Panc1 (cell line): Measurements from ENCODE around the gene CALU. TPM values are rescaled to one million over a fixed set of nuclear protein-coding genes. Genes with fewer than 3 reads are reported as not detected.

Source experiments
- ATAC-seq: fragments of 200-7000 bp; cut with Tn5 transposase; 2 replicates; pipeline ENCODE4 v1.9.1; 2020; ENCODE audit warnings: mild to moderate bottlenecking, moderate library complexity
- BruUV-seq: library from RNA; stranded (reverse); fragments of 400-500 nt; replicated peaks from 2 replicates; lab custom pipeline; 2021; lab: Mats Ljungman, UMichigan
- CTCF ChIA-PET: fragments of 300-600 bp; sonication (Branson Sonifier 250); formaldehyde crosslinking; loops from one replicate; lab custom pipeline; 2022; ENCODE audit warnings: antibody characterized with exemption; lab: Charles Lee
- POLR2A ChIA-PET: fragments of 300-600 bp; sonication (Branson Sonifier 250); formaldehyde crosslinking; loops from one replicate; lab custom pipeline; 2022; ENCODE audit warnings: antibody characterized with exemption; lab: Charles Lee
- DNase-seq: peaks from one replicate; pipeline ENCODE4 v3.0.0-alpha.2; 2010; ENCODE audit warnings: low read depth, low spot score
- H3K27ac ChIP-seq: 2 replicates; pipeline ENCODE4 v1.5.1; 2011; ENCODE audit warnings: mild to moderate bottlenecking, low read length, inconsistent platforms
- H3K27me3 ChIP-seq: fragments of 200-500 bp; sonication (Bioruptor generic); 2 replicates; pipeline ENCODE4 v1.6.0; 2014; ENCODE audit warnings: low read length, inconsistent platforms; ENCODE audit not compliant: control insufficient read depth, insufficient read depth
- H3K36me3 ChIP-seq: fragments of 200-500 bp; sonication (Bioruptor generic); 2 replicates; pipeline ENCODE4 v1.5.1; 2014; ENCODE audit warnings: inconsistent platforms, mild to moderate bottlenecking, low read length, moderate library complexity; ENCODE audit not compliant: control insufficient read depth, insufficient read depth
- H3K4me1 ChIP-seq: 2 replicates; pipeline ENCODE4 v1.5.1; 2011; ENCODE audit warnings: inconsistent platforms, mild to moderate bottlenecking, low read length, moderate library complexity; ENCODE audit not compliant: control insufficient read depth, insufficient read depth
- H3K4me3 ChIP-seq, 2 experiments: 2 replicates each; pipeline ENCODE4 v1.5.1; 2011 to 2012; ENCODE audit warnings: low read depth in 2 of 2, low read length in 2 of 2, mild to moderate bottlenecking in 2 of 2, inconsistent platforms in 1 of 2, moderate library complexity in 1 of 2
- H3K9me3 ChIP-seq: fragments of 200-500 bp; sonication (Bioruptor generic); 2 replicates; pipeline ENCODE4 v1.5.1; 2014; ENCODE audit warnings: low read depth, mild to moderate bottlenecking, inconsistent platforms, low read length, moderate library complexity; ENCODE audit not compliant: control insufficient read depth, insufficient read depth
- POLR2AphosphoS5 ChIP-seq: IDR thresholded peaks from 2 replicates; pipeline ENCODE4 v1.6.1; 2012; ENCODE audit warnings: mild to moderate bottlenecking, low read depth, low read length, moderate library complexity
- SIN3A ChIP-seq: IDR thresholded peaks from 2 replicates; pipeline ENCODE4 v1.6.1; 2012; ENCODE audit warnings: low read depth, mild to moderate bottlenecking, low read length, moderate library complexity, borderline replicate concordance; ENCODE audit not compliant: insufficient read depth
- TCF7L2 ChIP-seq: IDR thresholded peaks from 2 replicates; pipeline ENCODE4 v1.6.1; 2011; ENCODE audit warnings: mild to moderate bottlenecking, low read depth, low read length, inconsistent platforms
- in situ Hi-C: cut with HindIII; loops from 2 replicates; pipeline ENCODE4 v1.10.0; 2016; ENCODE audit warnings: low sequenced_read_pairs, low pct_unique_long_range_greater_than_20kb
- intact Hi-C: fragments of 100-400 bp; cut with micrococcal nuclease; formaldehyde crosslinking; loops from one replicate; pipeline ENCODE4 v1.10.0; 2022; ENCODE audit not compliant: unreplicated experiment
- total RNA-seq: library from RNA; stranded (reverse); gene quantifications from one replicate; pipeline ENCODE4 v1.2.1, GENCODE V29; 2021; ENCODE audit not compliant: unreplicated experiment
- TF ChIP-seq, protein P1 (sequence below): fragments of 450-650 bp; IDR thresholded peaks from 2 replicates; pipeline ENCODE4 v1.5.1; 2017; ENCODE audit warnings: mild to moderate bottlenecking
- TF ChIP-seq, protein P2 (sequence below), 2 experiments: IDR thresholded peaks; 2 replicates each; pipeline ENCODE4 v1.6.1; 2011 to 2012; ENCODE audit warnings: low read depth in 2 of 2, control low read depth in 1 of 2, low read length in 1 of 2, mild to moderate bottlenecking in 1 of 2, moderate library complexity in 1 of 2; ENCODE audit not compliant: insufficient read depth in 1 of 2

The CALU gene
- total RNA-seq, 1 experiment from 2014 or later: 210 TPM

DNA sequence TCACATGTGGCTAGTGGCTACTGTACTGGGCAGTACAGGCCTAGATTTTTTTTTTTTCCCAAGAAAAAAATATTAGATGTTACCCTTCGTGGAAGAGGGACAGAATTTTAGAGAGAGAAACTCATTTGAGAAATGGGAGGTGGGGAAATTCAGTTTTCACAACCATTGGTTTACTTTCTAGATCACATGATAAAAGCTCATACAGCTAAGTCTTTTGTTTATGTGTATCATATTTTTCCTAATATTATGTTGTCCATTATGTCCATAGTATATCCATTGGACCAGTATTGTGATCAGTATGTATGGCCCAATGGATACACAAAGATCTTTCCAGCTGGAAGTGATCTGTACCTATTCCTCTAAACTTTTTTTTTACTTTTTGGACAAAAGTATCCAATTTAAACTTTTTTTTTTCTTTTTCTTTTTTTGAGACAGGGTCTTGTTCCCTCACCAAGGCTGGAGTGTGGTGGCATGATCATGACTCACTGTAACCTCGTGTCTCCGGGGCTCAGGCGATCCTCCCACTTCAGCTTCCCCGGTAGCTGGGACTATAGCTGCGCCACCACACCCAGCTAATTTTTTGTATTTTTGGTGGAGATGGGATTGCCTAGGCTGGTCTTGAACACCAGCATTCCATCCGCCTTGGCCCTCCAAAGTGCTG, 4.1 kb downstream of the CALU start:
- TF ChIP-seq, protein P1, sequence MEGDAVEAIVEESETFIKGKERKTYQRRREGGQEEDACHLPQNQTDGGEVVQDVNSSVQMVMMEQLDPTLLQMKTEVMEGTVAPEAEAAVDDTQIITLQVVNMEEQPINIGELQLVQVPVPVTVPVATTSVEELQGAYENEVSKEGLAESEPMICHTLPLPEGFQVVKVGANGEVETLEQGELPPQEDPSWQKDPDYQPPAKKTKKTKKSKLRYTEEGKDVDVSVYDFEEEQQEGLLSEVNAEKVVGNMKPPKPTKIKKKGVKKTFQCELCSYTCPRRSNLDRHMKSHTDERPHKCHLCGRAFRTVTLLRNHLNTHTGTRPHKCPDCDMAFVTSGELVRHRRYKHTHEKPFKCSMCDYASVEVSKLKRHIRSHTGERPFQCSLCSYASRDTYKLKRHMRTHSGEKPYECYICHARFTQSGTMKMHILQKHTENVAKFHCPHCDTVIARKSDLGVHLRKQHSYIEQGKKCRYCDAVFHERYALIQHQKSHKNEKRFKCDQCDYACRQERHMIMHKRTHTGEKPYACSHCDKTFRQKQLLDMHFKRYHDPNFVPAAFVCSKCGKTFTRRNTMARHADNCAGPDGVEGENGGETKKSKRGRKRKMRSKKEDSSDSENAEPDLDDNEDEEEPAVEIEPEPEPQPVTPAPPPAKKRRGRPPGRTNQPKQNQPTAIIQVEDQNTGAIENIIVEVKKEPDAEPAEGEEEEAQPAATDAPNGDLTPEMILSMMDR: no peak
- TF ChIP-seq POLR2AphosphoS5: no peak
- H3K4me3 ChIP-seq: no peak overlapping the region
- no peak for DNase-seq
- H3K9me3 ChIP-seq: no peaks in the 10 kb centered on the region
- in situ Hi-C loops: no loop called here
- no peak for ATAC-seq
- no peak overlapping the region for H3K27ac ChIP-seq
- intact Hi-C loops: no loop called here
- H3K4me1 ChIP-seq: peaks cover 25% of the 10 kb centered on the region
- peaks cover 7% of the 10 kb centered on the region for H3K36me3 ChIP-seq
- ChIA-PET POLR2A (interaction anchor here (0.5 kb wide), 1 partner anchor 8 kb away, joined by 7 read pairs; no protein-coding TSS in a partner anchor), CTCF (interaction anchor here (0.6 kb wide), 1 partner anchor 416 kb away, joined by 3 read pairs; no protein-coding TSS in a partner anchor)
- BruUV-seq: no TSS peak
- H3K27me3 ChIP-seq: no peaks in the 10 kb centered on the region

DNA sequence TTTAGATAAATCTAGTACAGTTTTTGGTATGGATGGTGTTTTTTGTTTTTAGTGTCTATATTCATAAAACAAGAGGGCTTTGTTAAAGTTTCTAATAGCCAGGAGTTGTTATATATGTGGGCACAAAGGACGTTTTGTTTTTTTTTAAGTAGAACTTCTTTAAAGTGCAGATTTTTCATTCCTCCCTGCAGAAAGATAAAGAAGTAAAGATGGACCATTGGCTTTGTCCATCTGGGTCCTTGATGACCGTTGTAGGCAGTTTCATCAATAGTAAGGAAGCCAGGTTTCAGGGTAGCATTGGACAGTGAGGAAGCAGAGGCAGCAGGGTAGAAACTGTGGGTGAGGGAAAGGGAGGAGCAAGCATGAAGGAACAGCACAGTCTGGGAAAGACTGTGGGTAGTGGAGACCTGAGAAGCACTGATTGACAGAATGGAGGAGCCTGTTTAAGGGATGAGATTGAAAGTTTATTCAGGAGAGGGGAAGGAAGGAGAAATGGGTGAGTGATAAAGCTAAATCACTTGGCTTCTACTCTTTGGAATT, 5.3 kb downstream of the CALU start:
- intact Hi-C loops: no loop called here
- no TSS peak for BruUV-seq
- CTCF ChIA-PET: no interaction called here
- H3K4me3 ChIP-seq: no peak overlapping the region
- POLR2A ChIA-PET: no interaction called here
- H3K4me1 ChIP-seq: peaks cover 22% of the 10 kb centered on the region
- H3K27ac ChIP-seq: no peak overlapping the region
- no peaks in the 10 kb centered on the region for H3K9me3 ChIP-seq
- peaks cover 19% of the 10 kb centered on the region for H3K36me3 ChIP-seq
- ATAC-seq (no peak), DNase-seq (no peak)
- in situ Hi-C loops: no loop called here
- TF ChIP-seq SIN3A (no peak), POLR2AphosphoS5 (no peak), TCF7L2 (no peak)
- TF ChIP-seq, protein P2, sequence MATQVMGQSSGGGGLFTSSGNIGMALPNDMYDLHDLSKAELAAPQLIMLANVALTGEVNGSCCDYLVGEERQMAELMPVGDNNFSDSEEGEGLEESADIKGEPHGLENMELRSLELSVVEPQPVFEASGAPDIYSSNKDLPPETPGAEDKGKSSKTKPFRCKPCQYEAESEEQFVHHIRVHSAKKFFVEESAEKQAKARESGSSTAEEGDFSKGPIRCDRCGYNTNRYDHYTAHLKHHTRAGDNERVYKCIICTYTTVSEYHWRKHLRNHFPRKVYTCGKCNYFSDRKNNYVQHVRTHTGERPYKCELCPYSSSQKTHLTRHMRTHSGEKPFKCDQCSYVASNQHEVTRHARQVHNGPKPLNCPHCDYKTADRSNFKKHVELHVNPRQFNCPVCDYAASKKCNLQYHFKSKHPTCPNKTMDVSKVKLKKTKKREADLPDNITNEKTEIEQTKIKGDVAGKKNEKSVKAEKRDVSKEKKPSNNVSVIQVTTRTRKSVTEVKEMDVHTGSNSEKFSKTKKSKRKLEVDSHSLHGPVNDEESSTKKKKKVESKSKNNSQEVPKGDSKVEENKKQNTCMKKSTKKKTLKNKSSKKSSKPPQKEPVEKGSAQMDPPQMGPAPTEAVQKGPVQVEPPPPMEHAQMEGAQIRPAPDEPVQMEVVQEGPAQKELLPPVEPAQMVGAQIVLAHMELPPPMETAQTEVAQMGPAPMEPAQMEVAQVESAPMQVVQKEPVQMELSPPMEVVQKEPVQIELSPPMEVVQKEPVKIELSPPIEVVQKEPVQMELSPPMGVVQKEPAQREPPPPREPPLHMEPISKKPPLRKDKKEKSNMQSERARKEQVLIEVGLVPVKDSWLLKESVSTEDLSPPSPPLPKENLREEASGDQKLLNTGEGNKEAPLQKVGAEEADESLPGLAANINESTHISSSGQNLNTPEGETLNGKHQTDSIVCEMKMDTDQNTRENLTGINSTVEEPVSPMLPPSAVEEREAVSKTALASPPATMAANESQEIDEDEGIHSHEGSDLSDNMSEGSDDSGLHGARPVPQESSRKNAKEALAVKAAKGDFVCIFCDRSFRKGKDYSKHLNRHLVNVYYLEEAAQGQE (IDR thresholded peaks at IDR 0.05; ENCODE audit: insufficient read depth in 1 of 2, low read depth in 2 of 2, low read length in 1 of 2): no peak
- TF ChIP-seq, protein P1: no peak
- no peaks in the 10 kb centered on the region for H3K27me3 ChIP-seq
